HG03196 (cell line): ENCODE measurements around the gene APLP2.
"Not testable (repeated sequence)": the region's sequence is repeated elsewhere in the genome, so short reads cannot be mapped to it uniquely, and the experiment has no call there.

Experiments used
- ATAC-seq: cut with Tn5 transposase; IDR thresholded peaks from one replicate; pipeline ENCODE4 v1.9.1; 2021; ENCODE audit not compliant: unreplicated experiment

The APLP2 gene

GRCh38 chr11:130167146-130167545 lies 97.5 kb downstream of the APLP2 start:
- no peak for ATAC-seq

DNA sequence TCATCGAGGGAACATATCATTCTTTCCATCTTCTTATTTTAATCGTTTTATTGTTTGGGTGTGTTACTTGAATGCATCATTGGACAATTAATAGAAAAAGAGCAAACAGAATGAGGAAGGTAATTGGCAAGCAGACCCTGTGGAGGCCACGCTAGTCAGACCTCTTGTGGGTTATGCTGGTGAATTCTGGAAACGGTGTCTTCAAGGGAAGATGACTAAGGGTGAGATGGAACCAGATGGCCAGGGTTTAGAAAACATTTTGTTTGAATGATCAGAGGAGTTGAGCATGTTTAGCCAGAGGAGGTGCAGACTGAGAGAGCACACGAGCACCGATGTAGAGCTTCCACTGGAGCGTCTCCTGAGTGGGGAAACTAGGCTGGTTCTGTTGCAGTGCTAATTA lies 98.4 kb downstream of the APLP2 start:
- no peak for ATAC-seq

DNA sequence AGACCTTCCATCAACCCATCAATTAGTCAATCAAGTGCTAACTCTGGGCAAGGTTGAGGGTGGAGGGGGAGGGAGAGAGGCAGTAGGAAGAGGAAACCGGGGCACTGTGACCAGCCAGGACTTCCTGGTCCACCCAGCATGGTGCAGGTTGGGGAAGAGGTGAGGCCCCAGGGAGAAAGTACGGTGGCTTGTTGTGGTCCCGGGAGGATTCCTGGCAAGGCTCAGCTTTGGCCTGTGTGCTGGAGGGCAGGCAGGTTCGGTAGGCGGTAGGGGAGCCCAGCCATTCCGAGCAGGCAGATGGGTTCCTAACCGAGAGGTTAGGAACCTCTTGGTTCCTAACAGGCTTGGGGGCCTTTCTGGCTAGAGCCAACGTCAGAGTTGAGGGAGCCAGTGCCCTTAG lies 100.7 kb downstream of the APLP2 start:
- ATAC-seq, result no peak

GRCh38 chr11:130171534-130171933 lies 101.8 kb downstream of the APLP2 start:
- no peak for ATAC-seq

GRCh38 chr11:130172001-130172400 lies 102.3 kb downstream of the APLP2 start:
- ATAC-seq, result not testable (repeated sequence)

DNA sequence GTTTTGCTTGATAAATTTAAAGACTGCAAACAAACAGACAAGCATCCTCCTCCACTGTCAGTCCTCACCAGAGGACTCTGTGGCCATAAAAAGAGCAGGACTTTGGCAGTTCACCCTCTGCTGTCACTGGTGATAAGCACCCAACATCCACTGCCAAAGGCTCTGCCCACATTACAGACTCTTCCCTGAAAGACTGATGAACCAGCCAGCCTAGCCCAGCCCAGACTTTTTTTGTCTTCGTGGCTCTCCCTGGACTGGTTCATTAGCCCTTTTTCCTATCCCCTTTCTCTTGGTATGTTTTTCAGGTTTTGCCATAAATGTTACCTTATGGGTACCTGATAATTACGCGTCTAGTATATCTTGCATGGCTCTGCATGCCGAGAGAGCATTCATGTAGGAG lies 104.9 kb downstream of the APLP2 start:
- ATAC-seq, result no peak

GRCh38 chr11:130175898-130176297 lies 106.2 kb downstream of the APLP2 start:
- no peak for ATAC-seq

- ATAC-seq, result no peak
Measured at GRCh38 chr11:130177782-130178181, 108.1 kb downstream of the APLP2 start.

- ATAC-seq, result no peak
Measured at GRCh38 chr11:130178441-130179339, 109.0 kb downstream of the APLP2 start.

- ATAC-seq, result no peak
Measured at GRCh38 chr11:130179396-130180306, 110.0 kb downstream of the APLP2 start.

DNA sequence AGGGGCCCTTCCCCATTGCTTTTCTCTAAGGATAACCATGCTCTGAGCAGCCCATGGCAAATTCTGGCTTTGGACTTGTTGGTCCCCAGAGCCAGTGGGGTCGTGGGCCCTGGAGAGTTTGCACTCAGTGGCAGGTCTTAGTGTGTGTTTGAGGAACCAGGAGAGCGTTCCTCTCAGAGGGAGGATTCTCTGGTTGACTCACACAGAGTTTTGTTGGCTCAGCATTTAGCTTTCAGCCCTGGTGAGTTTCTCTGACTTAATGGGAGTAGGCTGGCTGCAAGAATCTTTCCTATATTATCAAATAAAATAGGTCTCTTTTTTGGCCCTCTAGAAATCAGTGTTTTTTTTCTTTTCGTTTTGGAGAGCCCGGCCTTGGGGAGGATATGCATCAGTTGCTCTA lies 110.8 kb downstream of the APLP2 start:
- no peak for ATAC-seq

DNA sequence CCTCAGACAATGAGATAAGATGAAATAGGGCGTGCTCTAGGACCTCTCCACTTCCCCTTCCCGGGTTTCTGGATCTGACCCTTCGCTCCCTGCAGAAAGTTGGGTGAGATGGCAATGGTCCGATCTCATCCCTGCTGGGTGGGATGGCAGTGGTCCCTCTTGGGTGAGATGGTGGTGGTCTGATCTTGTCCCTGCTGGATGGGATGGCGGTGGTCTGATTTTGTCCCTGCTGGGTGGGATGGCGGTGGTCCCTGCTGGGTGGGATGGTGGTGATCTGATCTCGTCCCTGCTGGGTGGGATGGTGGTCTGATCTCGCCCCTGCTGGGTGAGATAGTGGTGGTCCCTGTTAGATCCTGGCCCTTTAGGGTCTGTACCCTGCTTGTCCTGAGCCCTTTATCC lies 111.2 kb downstream of the APLP2 start:
- no peak for ATAC-seq

DNA sequence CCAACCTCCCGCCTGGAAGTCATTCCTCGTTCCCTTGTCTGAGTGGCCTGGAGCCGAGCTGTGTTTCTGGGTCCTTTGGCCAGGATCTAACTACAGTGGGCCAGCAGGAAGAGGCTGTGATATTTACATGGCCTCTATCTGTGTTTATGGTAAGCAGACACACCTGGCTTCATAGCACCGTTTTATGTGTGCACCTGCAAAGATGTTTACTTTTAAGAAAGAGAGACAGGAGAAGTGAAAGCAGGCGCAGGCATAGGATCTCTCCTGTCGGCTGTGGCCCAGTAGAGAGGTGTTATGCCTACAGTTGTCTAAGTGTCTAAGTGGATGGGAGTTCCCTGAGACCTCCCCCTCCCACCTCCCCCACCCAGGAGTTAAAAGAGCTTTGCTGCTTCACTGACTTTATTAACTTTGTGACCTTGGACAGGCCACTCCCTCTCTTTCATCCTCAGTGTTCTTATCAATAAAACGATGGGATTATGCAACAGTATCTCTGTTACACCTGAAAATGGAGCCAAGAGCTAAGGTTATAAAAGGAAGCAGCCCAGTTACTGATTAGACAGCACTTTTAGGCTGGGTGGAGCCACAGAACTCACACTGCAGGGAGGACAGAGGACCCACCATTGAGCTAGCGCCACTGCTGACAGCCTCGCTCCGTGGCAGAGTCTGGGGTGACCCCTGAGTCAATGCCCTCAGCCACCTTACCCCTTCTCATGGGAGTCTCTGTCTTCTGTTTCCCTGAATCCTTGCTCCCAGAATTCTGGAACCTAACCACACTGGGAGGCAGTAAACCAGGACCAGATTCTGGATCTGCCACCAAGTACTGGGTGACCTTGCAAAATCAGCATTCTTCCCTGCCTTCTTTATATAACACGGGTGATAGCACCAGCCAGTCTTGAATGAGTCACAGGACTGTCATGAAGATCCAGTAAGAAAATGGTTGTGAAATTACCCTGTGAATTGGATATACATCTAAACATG lies 111.9 kb downstream of the APLP2 start:
- no peak for ATAC-seq

GRCh38 chr11:130183878-130184610 lies 114.3 kb downstream of the APLP2 start:
- no peak for ATAC-seq

- no peak for ATAC-seq
Measured at GRCh38 chr11:130187096-130187495, 117.4 kb downstream of the APLP2 start.

- no peak for ATAC-seq
Measured at GRCh38 chr11:130188047-130188446, 118.4 kb downstream of the APLP2 start.

- ATAC-seq, result no peak
Measured at GRCh38 chr11:130188585-130189347, 119.1 kb downstream of the APLP2 start.

GRCh38 chr11:130189492-130190210 lies 120.0 kb downstream of the APLP2 start:
- ATAC-seq, result no peak
